ENCODE data around the gene PHKB.

Gene PHKB

DNA sequence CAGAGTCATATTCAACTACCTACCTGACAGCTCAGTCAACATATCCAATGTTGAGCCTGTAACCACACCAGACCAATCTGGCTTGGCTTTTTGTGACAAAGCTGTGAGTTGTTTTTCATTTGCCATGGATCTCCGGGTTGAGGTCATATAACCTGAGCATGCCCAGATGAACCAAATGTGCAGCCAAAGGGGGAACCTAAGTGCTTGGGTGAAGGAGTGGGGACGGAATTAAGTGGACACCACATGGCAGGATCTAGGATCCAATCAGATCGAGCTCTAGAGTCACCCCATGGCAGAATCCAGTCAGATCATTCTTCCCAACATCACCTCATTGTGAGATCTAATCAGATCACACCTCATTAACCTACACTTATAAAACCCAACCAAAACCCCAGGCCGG is 258.6 kb downstream of the PHKB start:
- Histone ChIP-seq H3K27me3 (ENCODE audit: insufficient read depth, poor library complexity, severe bottlenecking) (no peaks in the 10 kb centered on the region), H3K4me1 (ENCODE audit: insufficient read depth, poor library complexity, severe bottlenecking) (peaks cover 8% of the 10 kb centered on the region), H3K9me3 (ENCODE audit: severe bottlenecking) (no peaks in the 10 kb centered on the region), H3K36me3 (ENCODE audit: low read depth) (no peaks in the 10 kb centered on the region), H3K27ac (ENCODE audit: poor library complexity, severe bottlenecking) (no peak overlapping the region), H3K4me3 (ENCODE audit: severe bottlenecking) (no peak overlapping the region)
- ATAC-seq (ENCODE audit: low read depth) (no peak), DNase-seq (ENCODE audit: low spot score) (no peak)
- TF ChIP-seq, protein P1, sequence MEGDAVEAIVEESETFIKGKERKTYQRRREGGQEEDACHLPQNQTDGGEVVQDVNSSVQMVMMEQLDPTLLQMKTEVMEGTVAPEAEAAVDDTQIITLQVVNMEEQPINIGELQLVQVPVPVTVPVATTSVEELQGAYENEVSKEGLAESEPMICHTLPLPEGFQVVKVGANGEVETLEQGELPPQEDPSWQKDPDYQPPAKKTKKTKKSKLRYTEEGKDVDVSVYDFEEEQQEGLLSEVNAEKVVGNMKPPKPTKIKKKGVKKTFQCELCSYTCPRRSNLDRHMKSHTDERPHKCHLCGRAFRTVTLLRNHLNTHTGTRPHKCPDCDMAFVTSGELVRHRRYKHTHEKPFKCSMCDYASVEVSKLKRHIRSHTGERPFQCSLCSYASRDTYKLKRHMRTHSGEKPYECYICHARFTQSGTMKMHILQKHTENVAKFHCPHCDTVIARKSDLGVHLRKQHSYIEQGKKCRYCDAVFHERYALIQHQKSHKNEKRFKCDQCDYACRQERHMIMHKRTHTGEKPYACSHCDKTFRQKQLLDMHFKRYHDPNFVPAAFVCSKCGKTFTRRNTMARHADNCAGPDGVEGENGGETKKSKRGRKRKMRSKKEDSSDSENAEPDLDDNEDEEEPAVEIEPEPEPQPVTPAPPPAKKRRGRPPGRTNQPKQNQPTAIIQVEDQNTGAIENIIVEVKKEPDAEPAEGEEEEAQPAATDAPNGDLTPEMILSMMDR (IDR thresholded peaks at IDR 0.05; ENCODE audit: poor library complexity, severe bottlenecking), result no peak

DNA sequence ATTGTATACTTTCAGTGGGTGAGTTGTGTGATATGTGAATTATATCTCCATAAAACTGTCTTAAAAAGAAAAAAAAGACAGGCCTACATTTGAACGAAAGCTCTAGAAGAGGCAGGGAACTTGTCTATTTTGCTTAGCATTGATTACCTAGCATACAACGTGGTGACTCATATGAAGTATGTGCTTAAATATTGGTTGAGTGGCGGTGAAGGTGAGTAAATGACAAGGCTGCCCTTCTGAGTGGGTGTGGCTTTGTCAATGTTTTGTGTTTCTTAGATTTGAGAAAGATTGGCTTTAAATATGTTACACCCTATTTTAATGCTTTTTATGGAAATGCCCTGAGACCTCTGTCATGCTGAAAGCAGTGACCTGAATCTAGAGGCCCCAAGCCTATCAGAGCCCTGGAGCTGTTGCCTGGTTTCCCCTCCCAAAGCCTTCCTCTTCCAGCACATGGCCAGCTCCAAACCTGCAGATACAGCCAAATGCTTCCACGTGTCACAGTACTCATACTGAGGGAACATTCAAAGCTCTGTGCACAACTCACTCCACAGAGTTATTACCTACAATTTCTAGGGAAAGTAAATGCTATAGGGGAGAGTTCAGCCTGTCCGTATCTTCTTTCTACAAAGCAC is 260.0 kb downstream of the PHKB start:
- Histone ChIP-seq H3K9me3 (ENCODE audit: severe bottlenecking) (no peaks in the 10 kb centered on the region), H3K36me3 (ENCODE audit: low read depth) (no peaks in the 10 kb centered on the region), H3K4me3 (ENCODE audit: severe bottlenecking) (no peak overlapping the region), H3K27ac (ENCODE audit: poor library complexity, severe bottlenecking) (no peak overlapping the region), H3K27me3 (ENCODE audit: insufficient read depth, poor library complexity, severe bottlenecking) (no peaks in the 10 kb centered on the region), H3K4me1 (ENCODE audit: insufficient read depth, poor library complexity, severe bottlenecking) (peaks cover 10% of the 10 kb centered on the region)
- TF ChIP-seq, protein P1 (IDR thresholded peaks at IDR 0.05; ENCODE audit: poor library complexity, severe bottlenecking), result no peak
- ATAC-seq (ENCODE audit: low read depth), result no peak
- DNase-seq (ENCODE audit: low spot score), result no peak

DNA sequence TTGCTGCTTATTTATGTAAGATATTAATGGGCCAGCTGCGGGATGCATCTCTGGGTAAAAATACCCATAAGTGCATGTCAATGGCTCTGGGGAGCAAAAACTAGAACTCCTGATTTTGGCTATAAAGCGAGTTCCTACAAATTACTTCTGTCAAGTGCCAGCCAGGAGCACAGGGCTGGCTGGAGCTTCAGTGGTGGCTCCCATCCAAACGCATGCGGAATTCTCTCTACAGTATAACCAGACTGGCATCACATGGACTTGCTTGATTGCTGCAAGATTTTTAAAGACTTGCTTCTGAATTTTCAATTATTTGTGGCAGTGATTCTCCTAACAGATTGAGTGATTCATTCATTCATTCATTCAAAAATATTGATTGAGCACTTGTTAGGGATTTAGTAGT is 260.9 kb downstream of the PHKB start:
- TF ChIP-seq, protein P1 (IDR thresholded peaks at IDR 0.05; ENCODE audit: poor library complexity, severe bottlenecking), result no peak
- no peaks in the 10 kb centered on the region for H3K36me3 ChIP-seq (ENCODE audit: low read depth)
- no peaks in the 10 kb centered on the region for H3K27me3 ChIP-seq (ENCODE audit: insufficient read depth, poor library complexity, severe bottlenecking)
- H3K9me3 ChIP-seq (ENCODE audit: severe bottlenecking), result no peaks in the 10 kb centered on the region
- peaks cover 4% of the 10 kb centered on the region for H3K4me1 ChIP-seq (ENCODE audit: insufficient read depth, poor library complexity, severe bottlenecking)
- H3K4me3 ChIP-seq (ENCODE audit: severe bottlenecking), result no peak overlapping the region
- ATAC-seq (ENCODE audit: low read depth), result no peak
- DNase-seq (ENCODE audit: low spot score), result no peak
- H3K27ac ChIP-seq (ENCODE audit: poor library complexity, severe bottlenecking), result no peak overlapping the region

DNA sequence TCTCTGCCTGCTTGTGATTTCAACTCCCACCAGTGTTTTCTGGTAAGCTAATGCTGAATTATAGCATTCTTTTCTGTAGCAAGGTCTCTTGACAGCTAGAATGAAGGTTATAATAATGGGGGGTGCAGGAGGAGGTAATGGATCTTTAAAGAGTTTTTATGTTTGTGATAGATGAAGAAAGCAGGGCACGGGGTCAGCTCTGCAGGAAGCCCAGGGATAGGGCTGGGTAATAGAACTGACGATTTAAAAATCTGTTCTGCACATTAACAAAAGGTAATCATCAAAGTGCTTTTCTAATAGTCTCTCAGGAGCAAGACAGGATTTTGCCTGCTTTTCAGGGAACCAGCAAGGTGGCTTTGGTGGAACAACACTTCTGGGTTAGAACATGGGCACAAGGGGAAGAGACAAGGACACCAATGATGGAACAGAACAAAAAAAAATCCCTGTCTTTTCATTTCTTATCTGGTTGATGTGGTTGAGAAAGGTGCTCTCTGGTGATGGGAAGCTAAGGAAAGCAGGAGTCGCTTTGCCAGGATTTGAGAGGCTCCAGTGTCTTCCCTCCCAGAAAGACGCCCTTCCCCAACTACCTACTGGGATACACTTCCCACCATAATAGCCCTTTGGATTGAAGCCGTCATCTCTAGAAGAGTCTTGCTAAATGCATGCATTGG is 263.1 kb downstream of the PHKB start:
- no peaks in the 10 kb centered on the region for H3K27me3 ChIP-seq (ENCODE audit: insufficient read depth, poor library complexity, severe bottlenecking)
- H3K9me3 ChIP-seq (ENCODE audit: severe bottlenecking), result no peaks in the 10 kb centered on the region
- no peak overlapping the region for H3K27ac ChIP-seq (ENCODE audit: poor library complexity, severe bottlenecking)
- DNase-seq (ENCODE audit: low spot score) (no peak), ATAC-seq (ENCODE audit: low read depth) (no peak)
- no peaks in the 10 kb centered on the region for H3K36me3 ChIP-seq (ENCODE audit: low read depth)
- no peak overlapping the region for H3K4me3 ChIP-seq (ENCODE audit: severe bottlenecking)
- TF ChIP-seq, protein P1 (IDR thresholded peaks at IDR 0.05; ENCODE audit: poor library complexity, severe bottlenecking), result no peak
- peaks cover 2% of the 10 kb centered on the region for H3K4me1 ChIP-seq (ENCODE audit: insufficient read depth, poor library complexity, severe bottlenecking)

DNA sequence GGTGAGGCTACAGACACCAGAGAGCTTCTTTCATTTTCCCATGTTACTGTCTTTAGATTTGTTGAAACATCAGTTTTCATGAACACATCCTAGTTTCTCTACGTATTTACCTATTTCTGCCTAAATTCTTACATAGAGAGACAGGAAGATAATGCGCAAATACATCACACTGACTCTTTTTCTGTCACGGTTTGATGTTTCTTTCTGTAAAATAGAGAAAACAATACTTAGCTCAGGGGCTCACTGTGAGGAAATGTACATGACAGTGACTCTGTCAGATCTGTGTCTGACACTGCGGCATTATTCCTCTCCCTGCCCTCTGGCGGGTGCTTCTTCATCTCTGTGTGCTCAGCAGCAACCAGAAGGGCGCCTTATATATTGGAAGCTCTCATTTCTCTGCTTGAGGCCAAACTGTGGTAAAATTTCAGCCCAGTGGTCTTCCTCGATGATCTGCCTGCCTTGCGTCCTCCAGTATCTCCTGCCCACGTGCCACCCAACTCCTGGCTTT is 264.1 kb downstream of the PHKB start:
- ATAC-seq (ENCODE audit: low read depth) (no peak), DNase-seq (ENCODE audit: low spot score) (no peak)
- Histone ChIP-seq H3K9me3 (ENCODE audit: severe bottlenecking) (no peaks in the 10 kb centered on the region), H3K36me3 (ENCODE audit: low read depth) (no peaks in the 10 kb centered on the region), H3K4me3 (ENCODE audit: severe bottlenecking) (no peak overlapping the region), H3K4me1 (ENCODE audit: insufficient read depth, poor library complexity, severe bottlenecking) (peaks cover 2% of the 10 kb centered on the region), H3K27ac (ENCODE audit: poor library complexity, severe bottlenecking) (no peak overlapping the region), H3K27me3 (ENCODE audit: insufficient read depth, poor library complexity, severe bottlenecking) (no peaks in the 10 kb centered on the region)
- TF ChIP-seq, protein P1 (IDR thresholded peaks at IDR 0.05; ENCODE audit: poor library complexity, severe bottlenecking), result no peak

All from RWPE2 (cell line).